Mesenchymal stem cell (in vitro differentiated cells and primary cell): ENCODE data around the gene AP3B2.

Experiments
- DNase-seq: peaks from one replicate; pipeline ENCODE4 v3.0.0-alpha.2; 2013
- H2AFZ ChIP-seq: one replicate; pipeline ENCODE4 v1.6.1; 2013; ENCODE audit warnings: low read depth, mild to moderate bottlenecking, control low read depth, inconsistent platforms, low read length, moderate library complexity
- H2AK5ac ChIP-seq: 2 replicates; pipeline ENCODE4 v1.6.1; 2013; ENCODE audit warnings: low read length, moderate library complexity, mild to moderate bottlenecking, inconsistent platforms; ENCODE audit not compliant: severe bottlenecking
- H2BK120ac ChIP-seq: one replicate; pipeline ENCODE4 v1.6.1; 2013; ENCODE audit warnings: low read depth, mild to moderate bottlenecking, inconsistent platforms, low read length, moderate library complexity
- H2BK12ac ChIP-seq, 2 experiments: one replicate each; pipeline ENCODE4 v1.6.1; 2013; ENCODE audit warnings: inconsistent platforms in 2 of 2, low read length in 2 of 2, mild to moderate bottlenecking in 2 of 2, moderate library complexity in 2 of 2, control low read depth in 1 of 2
- H2BK15ac ChIP-seq: one replicate; pipeline ENCODE4 v1.6.1; 2013; ENCODE audit warnings: mild to moderate bottlenecking, low read depth, inconsistent platforms; ENCODE audit not compliant: poor library complexity, severe bottlenecking
- H2BK5ac ChIP-seq: 2 replicates; pipeline ENCODE4 v1.6.1; 2013; ENCODE audit warnings: low read depth, mild to moderate bottlenecking, low read length, control low read depth, inconsistent platforms; ENCODE audit not compliant: poor library complexity, severe bottlenecking
- H3K14ac ChIP-seq, 2 experiments: one replicate each; pipeline ENCODE4 v1.6.1; 2013; ENCODE audit warnings: inconsistent platforms in 2 of 2, low read length in 2 of 2, control low read depth in 1 of 2, mild to moderate bottlenecking in 1 of 2, moderate library complexity in 1 of 2
- H3K18ac ChIP-seq, 2 experiments: one replicate each; pipeline ENCODE4 v1.6.1; 2013; ENCODE audit warnings: inconsistent platforms in 2 of 2, low read length in 2 of 2, control low read depth in 1 of 2, low read depth in 1 of 2, mild to moderate bottlenecking in 1 of 2
- H3K23ac ChIP-seq, 2 experiments: one replicate each; pipeline ENCODE4 v1.6.1; 2013; ENCODE audit warnings: inconsistent platforms in 2 of 2, low read length in 2 of 2, mild to moderate bottlenecking in 2 of 2, moderate library complexity in 2 of 2, control low read depth in 1 of 2
- H3K27ac ChIP-seq: 2 replicates; pipeline ENCODE4 v1.5.1; 2013; ENCODE audit warnings: mild to moderate bottlenecking, moderate library complexity, low read length, control low read depth, inconsistent platforms; ENCODE audit not compliant: poor library complexity, severe bottlenecking
- H3K27me3 ChIP-seq, 2 experiments: 2 replicates each; pipeline versions ENCODE4 v1.6.1 to v1.7.0; 2013; ENCODE audit warnings: low read length in 2 of 2, mild to moderate bottlenecking in 2 of 2, moderate library complexity in 2 of 2, control low read depth in 1 of 2, inconsistent platforms in 1 of 2; ENCODE audit not compliant: control insufficient read depth in 1 of 2, insufficient read depth in 1 of 2
- H3K36me3 ChIP-seq, 2 experiments: 2 replicates each; pipeline versions ENCODE4 v1.6.1 to v1.7.0; 2013; ENCODE audit warnings: low read length in 2 of 2, control low read depth in 1 of 2, inconsistent platforms in 1 of 2, low read depth in 1 of 2, mild to moderate bottlenecking in 1 of 2; ENCODE audit not compliant: insufficient read depth in 2 of 2, control insufficient read depth in 1 of 2
- H3K4ac ChIP-seq, 2 experiments: one replicate each; pipeline ENCODE4 v1.6.1; 2013; ENCODE audit warnings: inconsistent platforms in 2 of 2, low read length in 2 of 2, mild to moderate bottlenecking in 2 of 2, moderate library complexity in 2 of 2, control low read depth in 1 of 2, low read depth in 1 of 2
- H3K4me1 ChIP-seq: 2 replicates; pipeline ENCODE4 v1.6.1; 2013; ENCODE audit warnings: low read depth, low read length, control low read depth; ENCODE audit not compliant: control insufficient read depth, insufficient read depth
- H3K4me2 ChIP-seq: 2 replicates; pipeline ENCODE4 v1.6.1; 2013; ENCODE audit warnings: low read length, mild to moderate bottlenecking, inconsistent platforms; ENCODE audit not compliant: poor library complexity, severe bottlenecking
- H3K4me3 ChIP-seq, 2 experiments: 2 replicates each; pipeline versions ENCODE4 v1.5.1 to v1.7.0; 2013; ENCODE audit warnings: low read length in 2 of 2, mild to moderate bottlenecking in 2 of 2, control low read depth in 1 of 2, low read depth in 1 of 2; ENCODE audit not compliant: insufficient read depth in 1 of 2
- H3K79me1 ChIP-seq: replicated peaks from 2 replicates; pipeline ENCODE4 v1.6.1; 2013; ENCODE audit warnings: mild to moderate bottlenecking, control low read depth, low read length, inconsistent platforms; ENCODE audit not compliant: poor library complexity, severe bottlenecking
- H3K9ac ChIP-seq: 2 replicates; pipeline ENCODE4 v1.7.0; 2013; ENCODE audit warnings: mild to moderate bottlenecking, low read length, moderate library complexity
- H3K9me3 ChIP-seq: 2 replicates; pipeline ENCODE4 v1.7.0; 2013; ENCODE audit warnings: mild to moderate bottlenecking, low read length; ENCODE audit not compliant: control insufficient read depth
- H4K8ac ChIP-seq: one replicate; pipeline ENCODE4 v1.6.1; 2013; ENCODE audit warnings: inconsistent platforms, mild to moderate bottlenecking, low read length, moderate library complexity
- H4K91ac ChIP-seq: one replicate; pipeline ENCODE4 v1.6.1; 2013; ENCODE audit warnings: mild to moderate bottlenecking, low read length, inconsistent platforms
- WGBS: methylation state at CpG from one replicate; pipeline ENCODE4 v1.1.7; 2013; ENCODE audit warnings: mixed read lengths; 5-methylcytosine and 5-hydroxymethylcytosine counted together

Gene AP3B2

DNA sequence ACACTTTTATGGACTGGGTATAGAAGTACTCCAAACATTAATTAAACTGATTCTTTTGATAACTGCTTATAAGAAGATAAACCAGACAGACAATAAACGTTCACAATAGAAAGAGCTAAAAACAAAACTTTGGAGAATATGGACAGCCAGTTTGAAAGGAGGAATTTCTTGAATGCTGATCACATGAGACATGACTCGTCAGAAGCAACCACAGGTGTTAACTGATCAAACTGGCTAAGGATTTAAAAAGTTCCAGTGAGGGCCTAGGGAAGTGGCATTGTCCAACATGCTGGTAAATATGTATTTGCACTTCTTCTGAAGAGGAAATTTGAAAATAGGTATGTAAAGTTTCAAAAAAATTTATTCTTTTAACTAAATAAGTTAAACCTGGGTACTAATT lies 29.4 kb upstream of the AP3B2 start:
- H3K4me3 ChIP-seq = no peak overlapping the region
- no peak overlapping the region for H2BK120ac ChIP-seq
- H3K36me3 ChIP-seq = no peaks in the 10 kb centered on the region
- no peak overlapping the region for H3K18ac ChIP-seq
- peaks cover 1% of the 10 kb centered on the region for H3K79me1 ChIP-seq
- H3K23ac ChIP-seq = no peak overlapping the region
- no peaks in the 10 kb centered on the region for H3K4me1 ChIP-seq
- H2AK5ac ChIP-seq = no peak overlapping the region
- no peak overlapping the region for H2BK5ac ChIP-seq
- WGBS = 88% methylated on average over 2 of the region's 2 CpGs
- no peak overlapping the region for H3K4ac ChIP-seq
- no peak overlapping the region for H4K8ac ChIP-seq
- no peak overlapping the region for H3K14ac ChIP-seq
- H4K91ac ChIP-seq = no peak overlapping the region
- H2BK12ac ChIP-seq = no peak overlapping the region
- H3K9me3 ChIP-seq = no peaks in the 10 kb centered on the region
- no peak overlapping the region for H2AFZ ChIP-seq
- DNase-seq = no peak
- no peak overlapping the region for H3K27ac ChIP-seq
- no peak overlapping the region for H3K4me2 ChIP-seq
- no peak overlapping the region for H2BK15ac ChIP-seq
- no peaks in the 10 kb centered on the region for H3K27me3 ChIP-seq
- no peak overlapping the region for H3K9ac ChIP-seq

DNA sequence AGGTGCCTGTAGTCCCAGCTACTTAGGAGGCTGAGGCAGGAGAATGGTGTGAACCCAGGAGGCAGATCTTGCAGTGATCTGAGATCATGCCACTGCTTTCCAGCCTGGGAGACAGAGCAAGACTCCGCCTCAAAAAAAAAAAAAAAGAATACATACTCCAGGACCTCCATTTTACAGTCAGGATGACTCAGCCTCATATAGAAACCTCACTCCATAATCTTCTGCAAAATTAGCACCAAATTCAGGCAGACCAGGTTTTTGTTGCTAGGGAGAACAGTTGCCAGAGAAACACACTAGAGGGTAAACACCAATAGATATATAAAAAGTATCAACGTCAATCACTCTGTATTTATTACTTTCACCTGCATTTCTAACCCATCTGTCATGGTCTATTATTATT lies 28.3 kb upstream of the AP3B2 start:
- no peak overlapping the region for H2BK5ac ChIP-seq

DNA sequence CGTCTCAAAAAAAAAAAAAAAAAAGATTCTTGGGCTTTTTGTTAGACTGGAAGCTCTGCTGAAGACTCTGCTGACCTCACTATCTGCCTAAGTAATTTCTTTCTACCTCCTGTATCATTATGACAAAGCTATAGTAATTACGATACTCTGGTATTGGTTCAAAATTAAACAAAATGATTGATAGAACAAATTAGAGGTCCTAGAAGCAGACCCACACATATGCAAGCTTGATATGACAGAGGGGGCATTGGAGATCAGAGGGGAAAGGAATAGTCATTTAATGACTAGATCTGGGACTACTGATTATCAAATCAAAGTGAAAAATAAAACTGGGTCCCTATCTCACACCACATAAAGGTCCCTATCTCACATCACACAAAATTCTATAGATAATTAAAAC lies 21.9 kb upstream of the AP3B2 start:
- Histone ChIP-seq H4K91ac (no peak overlapping the region), H3K23ac (no peak overlapping the region), H2BK12ac (no peak overlapping the region), H3K4me1 (no peaks in the 10 kb centered on the region), H3K79me1 (no peaks in the 10 kb centered on the region), H3K9ac (no peak overlapping the region), H2BK15ac (no peak overlapping the region), H3K9me3 (no peaks in the 10 kb centered on the region), H3K4me3 (no peak overlapping the region), H3K18ac (no peak overlapping the region), H2BK5ac (no peak overlapping the region), H3K27ac (no peak overlapping the region), H3K27me3 (no peaks in the 10 kb centered on the region), H2AFZ (no peak overlapping the region), H4K8ac (no peak overlapping the region), H2AK5ac (no peak overlapping the region), H3K4me2 (no peak overlapping the region), H3K36me3 (no peaks in the 10 kb centered on the region), H3K4ac (no peak overlapping the region), H3K14ac (no peak overlapping the region), H2BK120ac (no peak overlapping the region)
- no peak for DNase-seq
- WGBS = 100% methylated on average over 1 of the region's 2 CpGs

More for the DNA sequence above, 28.3 kb upstream of the AP3B2 start:
- no peak overlapping the region for H3K23ac ChIP-seq
- H3K4me1 ChIP-seq = no peaks in the 10 kb centered on the region
- H3K79me1 ChIP-seq = peaks cover 1% of the 10 kb centered on the region
- H2AK5ac ChIP-seq = no peak overlapping the region
- peak; percentile 8 for DNase-seq
- H3K27me3 ChIP-seq = no peaks in the 10 kb centered on the region
- H4K91ac ChIP-seq = no peak overlapping the region
- H3K4me2 ChIP-seq = no peak overlapping the region
- WGBS = 87% methylated on average over 2 of the region's 2 CpGs
- no peak overlapping the region for H3K4ac ChIP-seq
- no peak overlapping the region for H2BK12ac ChIP-seq
- H4K8ac ChIP-seq = no peak overlapping the region
- H3K14ac ChIP-seq = no peak overlapping the region
- H2BK15ac ChIP-seq = no peak overlapping the region
- no peaks in the 10 kb centered on the region for H3K9me3 ChIP-seq
- no peaks in the 10 kb centered on the region for H3K36me3 ChIP-seq
- no peak overlapping the region for H3K27ac ChIP-seq
- H3K18ac ChIP-seq = no peak overlapping the region
- H3K4me3 ChIP-seq = no peak overlapping the region
- H2AFZ ChIP-seq = no peak overlapping the region
- H3K9ac ChIP-seq = no peak overlapping the region
- H2BK120ac ChIP-seq = no peak overlapping the region

DNA sequence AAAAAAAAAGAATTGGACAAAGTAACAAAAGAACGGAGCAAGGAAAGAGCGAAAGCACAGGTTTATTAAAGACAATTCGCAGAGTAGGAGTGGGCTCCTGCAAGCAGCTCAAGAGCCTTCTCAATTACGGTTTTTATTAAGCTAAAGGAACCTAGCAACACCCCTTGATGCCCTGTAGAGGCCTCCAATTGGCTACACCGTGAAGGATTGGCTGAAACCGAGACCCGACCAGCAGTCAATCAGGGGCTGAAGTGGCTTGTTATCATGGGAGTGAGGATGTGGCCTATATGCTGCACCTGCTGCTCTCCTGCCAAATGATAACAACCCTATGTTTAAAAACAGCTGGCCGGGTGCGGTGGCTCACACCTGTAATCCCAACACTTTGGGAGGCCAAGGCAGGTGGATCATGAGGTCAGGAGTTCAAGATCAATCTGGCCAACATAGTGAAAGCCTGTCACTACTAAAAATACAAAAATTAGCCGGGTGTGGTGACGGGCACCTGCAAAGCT lies 20.4 kb upstream of the AP3B2 start:
- whole genome bisulfite sequencing = 89% methylated on average over 11 of the region's 11 CpGs
- Histone ChIP-seq H3K14ac (no peak overlapping the region), H2BK12ac (no peak overlapping the region), H3K18ac (no peak overlapping the region), H2AFZ (no peak overlapping the region), H3K9ac (no peak overlapping the region), H3K4me2 (no peak overlapping the region), H2BK5ac (no peak overlapping the region), H3K36me3 (no peaks in the 10 kb centered on the region), H3K79me1 (no peaks in the 10 kb centered on the region), H3K27me3 (no peaks in the 10 kb centered on the region), H3K9me3 (no peaks in the 10 kb centered on the region), H3K27ac (no peak overlapping the region), H2AK5ac (no peak overlapping the region), H3K4me1 (no peaks in the 10 kb centered on the region), H4K91ac (no peak overlapping the region), H3K23ac (no peak overlapping the region), H2BK15ac (no peak overlapping the region), H3K4ac (no peak overlapping the region), H4K8ac (no peak overlapping the region), H3K4me3 (no peak overlapping the region), H2BK120ac (no peak overlapping the region)
- no peak for DNase-seq
